ENCODE results near the gene CRTC1.

Gene CRTC1

GRCh38 chr19:18653853-18654252 is 29.6 kb upstream of the CRTC1 start:
- no peak for DNase-seq

GRCh38 chr19:18654469-18654868 is 29.0 kb upstream of the CRTC1 start:
- no peak for DNase-seq

- no peak for DNase-seq
Observed at GRCh38 chr19:18655173-18655844, 28.2 kb upstream of the CRTC1 start.

- DNase-seq = no peak
Observed at GRCh38 chr19:18656337-18657086, 27.0 kb upstream of the CRTC1 start.

GRCh38 chr19:18657590-18658365 is 25.7 kb upstream of the CRTC1 start:
- DNase-seq = no peak

- no peak for DNase-seq
Observed at GRCh38 chr19:18658366-18658855, 25.1 kb upstream of the CRTC1 start.

GRCh38 chr19:18659281-18660050 is 24.0 kb upstream of the CRTC1 start:
- DNase-seq = no peak

GRCh38 chr19:18660051-18660910 is 23.2 kb upstream of the CRTC1 start:
- DNase-seq = no peak

- no peak for DNase-seq
Observed at GRCh38 chr19:18660939-18661670, 22.4 kb upstream of the CRTC1 start.

GRCh38 chr19:18662972-18663732 is 20.3 kb upstream of the CRTC1 start:
- no peak for DNase-seq

GRCh38 chr19:18663940-18664530 is 19.4 kb upstream of the CRTC1 start:
- DNase-seq = no peak

GRCh38 chr19:18665771-18666202 is 17.7 kb upstream of the CRTC1 start:
- DNase-seq = no peak

- DNase-seq = no peak
Observed at GRCh38 chr19:18666317-18666716, 17.2 kb upstream of the CRTC1 start.

- DNase-seq = no peak
Observed at GRCh38 chr19:18666784-18667183, 16.7 kb upstream of the CRTC1 start.

- no peak for DNase-seq
Observed at GRCh38 chr19:18667531-18668251, 15.8 kb upstream of the CRTC1 start.

- no peak for DNase-seq
Observed at GRCh38 chr19:18668252-18668631, 15.2 kb upstream of the CRTC1 start.

GRCh38 chr19:18668744-18669523 is 14.5 kb upstream of the CRTC1 start:
- no peak for DNase-seq

- no peak for DNase-seq
Observed at GRCh38 chr19:18669524-18669817, 14.0 kb upstream of the CRTC1 start.

- no peak for DNase-seq
Observed at GRCh38 chr19:18669883-18670282, 13.6 kb upstream of the CRTC1 start.

All from activated CD4-positive, alpha-beta T cell treated with anti-CD3 and anti-CD28 coated beads, Interleukin-2, amount 50 U/mL, for 4 hours (primary cell).